Epidermal melanocyte (primary cell): Measurements from ENCODE around the gene CKLF.
A peak's percentile ranks its signal among the peaks of the same experiment; 100 is the strongest.
"Not testable (repeated sequence)": the region's sequence is repeated elsewhere in the genome, so short reads cannot be mapped to it uniquely, and the experiment has no call there.

Experiments
- DNase-seq: peaks from one replicate; pipeline ENCODE4 v3.0.0; 2011; ENCODE audit warnings: low spot score; ENCODE audit not compliant: insufficient read length

Gene CKLF

GRCh38 chr16:66542396-66542795 is 10.0 kb upstream of the CKLF start:
- no peak for DNase-seq

- DNase-seq, result no peak
Observed at GRCh38 chr16:66543541-66543940, 8.8 kb upstream of the CKLF start.

GRCh38 chr16:66544016-66544757 is 8.2 kb upstream of the CKLF start:
- DNase-seq, result no peak

GRCh38 chr16:66547101-66547989 is 5.0 kb upstream of the CKLF start:
- DNase-seq, result no peak

GRCh38 chr16:66548068-66548467 is 4.3 kb upstream of the CKLF start:
- DNase-seq, result no peak

- no peak for DNase-seq
Observed at GRCh38 chr16:66548868-66549267, 3.5 kb upstream of the CKLF start.

GRCh38 chr16:66549284-66550131 is 2.9 kb upstream of the CKLF start, which contains the start of gene TK2:
TK2 (minus strand) TSS chr16:66550122; CDS start chr16:66550061, 61 bp downstream.
- peak; percentile 59 for DNase-seq

GRCh38 chr16:66551348-66551759 is 1.0 kb upstream of the CKLF start:
- DNase-seq, result no peak

- DNase-seq, result no peak
Observed at GRCh38 chr16:66551788-66552285, 539 bp upstream of the CKLF start.

GRCh38 chr16:66553223-66553622 is 847 bp downstream of the CKLF start:
- no peak for DNase-seq

- DNase-seq, result no peak
Observed at GRCh38 chr16:66554021-66554420, 1.6 kb downstream of the CKLF start.

GRCh38 chr16:66554495-66554894 is 2.1 kb downstream of the CKLF start:
- no peak for DNase-seq

GRCh38 chr16:66560107-66560506 is 7.7 kb downstream of the CKLF start:
- no peak for DNase-seq

- DNase-seq, result no peak
Observed at GRCh38 chr16:66561381-66562080, 9.2 kb downstream of the CKLF start.

- DNase-seq, result no peak
Observed at GRCh38 chr16:66562409-66562808, 10.0 kb downstream of the CKLF start.

- no peak for DNase-seq
Observed at GRCh38 chr16:66562986-66563385, 10.6 kb downstream of the CKLF start.

- DNase-seq, result no peak
Observed at GRCh38 chr16:66563574-66564334, 11.4 kb downstream of the CKLF start.

GRCh38 chr16:66566051-66566901 is 13.9 kb downstream of the CKLF start, which contains the start of gene CMTM1:
CMTM1 (plus strand) TSS chr16:66566439; CDS start chr16:66566514, 75 bp downstream.
- DNase-seq, result no peak

GRCh38 chr16:66567270-66567669 is 14.9 kb downstream of the CKLF start:
- not testable (repeated sequence) for DNase-seq
